ENCODE data around the gene NEK8.
A peak's percentile ranks its signal among the peaks of the same experiment; 100 is the strongest.

The NEK8 gene

GRCh38 chr17:28737770-28738679 lies 9.4 kb downstream of the NEK8 start:
- DNase-seq, result no peak
- no peaks in the 10 kb centered on the region for H3K27me3 ChIP-seq
- no peak for TF ChIP-seq CTCF (IDR thresholded peaks at IDR 0.05)
- H3K36me3 ChIP-seq, result no peaks in the 10 kb centered on the region
- intact Hi-C loops (cut with DNase I; ENCODE audit: low total_unique reads), result no loop called here
- no peaks in the 10 kb centered on the region for H3K9me3 ChIP-seq
- no peak overlapping the region for H3K4me3 ChIP-seq
- no peak overlapping the region for H3K27ac ChIP-seq
- peaks cover 0 to 15% (median 5%) of the 10 kb centered on the region in 4 donors for H3K4me1 ChIP-seq

- Histone ChIP-seq H3K4me1 (peaks cover 0 to 20% (median 9%) of the 10 kb centered on the region in 4 donors), H3K27ac (no peak overlapping the region), H3K27me3 (no peaks in the 10 kb centered on the region), H3K4me3 (no peak overlapping the region), H3K9me3 (no peaks in the 10 kb centered on the region), H3K36me3 (no peaks in the 10 kb centered on the region)
- peak in 1 of 2 donors; percentile 55 for DNase-seq
- TF ChIP-seq CTCF (IDR thresholded peaks at IDR 0.05), result no peak
- intact Hi-C loops (cut with DNase I; ENCODE audit: low total_unique reads), result no loop called here
Measured at GRCh38 chr17:28738680-28739384, 10.2 kb downstream of the NEK8 start.

- peaks cover 0 to 38% (median 26%) of the 10 kb centered on the region in 4 donors for H3K4me1 ChIP-seq
- intact Hi-C loops (cut with DNase I; ENCODE audit: low total_unique reads), result loop anchor here (10.0 kb wide), 1 partner anchor 64 kb away; no protein-coding TSS in a partner anchor
- H3K27me3 ChIP-seq, result no peaks in the 10 kb centered on the region
- TF ChIP-seq CTCF (IDR thresholded peaks at IDR 0.05), result no peak
- no peak for DNase-seq
- no peaks in the 10 kb centered on the region for H3K9me3 ChIP-seq
- H3K27ac ChIP-seq, result no peak overlapping the region
- H3K4me3 ChIP-seq, result no peak overlapping the region
- H3K36me3 ChIP-seq, result no peaks in the 10 kb centered on the region
Measured at GRCh38 chr17:28740406-28741357, 12.1 kb downstream of the NEK8 start.

- H3K9me3 ChIP-seq, result no peaks in the 10 kb centered on the region
- no peak overlapping the region for H3K4me3 ChIP-seq
- no peak for TF ChIP-seq CTCF (IDR thresholded peaks at IDR 0.05)
- peaks cover 0 to 47% (median 36%) of the 10 kb centered on the region in 4 donors for H3K4me1 ChIP-seq
- intact Hi-C loops (cut with DNase I; ENCODE audit: low total_unique reads), result loop anchor here (2.0 to 10.0 kb wide), 2 partner anchors 13 to 63 kb away; partner anchors contain the start of gene NEK8
- DNase-seq, result no peak
- H3K36me3 ChIP-seq, result no peaks in the 10 kb centered on the region
- H3K27ac ChIP-seq, result no peak overlapping the region
- H3K27me3 ChIP-seq, result no peaks in the 10 kb centered on the region
Measured at GRCh38 chr17:28741358-28742349, 13.1 kb downstream of the NEK8 start.

All from tibial artery (tissue), 4 donors.